T-helper 22 cell (primary cell): ENCODE data around the gene TRUB1.
"Not testable (repeated sequence)": the region's sequence is repeated elsewhere in the genome, so short reads cannot be mapped to it uniquely, and the experiment has no call there.

Experiments used
- DNase-seq: peaks from one replicate; pipeline ENCODE4 v3.0.0-alpha.2; 2020; ENCODE audit warnings: low read depth

The TRUB1 gene

DNA sequence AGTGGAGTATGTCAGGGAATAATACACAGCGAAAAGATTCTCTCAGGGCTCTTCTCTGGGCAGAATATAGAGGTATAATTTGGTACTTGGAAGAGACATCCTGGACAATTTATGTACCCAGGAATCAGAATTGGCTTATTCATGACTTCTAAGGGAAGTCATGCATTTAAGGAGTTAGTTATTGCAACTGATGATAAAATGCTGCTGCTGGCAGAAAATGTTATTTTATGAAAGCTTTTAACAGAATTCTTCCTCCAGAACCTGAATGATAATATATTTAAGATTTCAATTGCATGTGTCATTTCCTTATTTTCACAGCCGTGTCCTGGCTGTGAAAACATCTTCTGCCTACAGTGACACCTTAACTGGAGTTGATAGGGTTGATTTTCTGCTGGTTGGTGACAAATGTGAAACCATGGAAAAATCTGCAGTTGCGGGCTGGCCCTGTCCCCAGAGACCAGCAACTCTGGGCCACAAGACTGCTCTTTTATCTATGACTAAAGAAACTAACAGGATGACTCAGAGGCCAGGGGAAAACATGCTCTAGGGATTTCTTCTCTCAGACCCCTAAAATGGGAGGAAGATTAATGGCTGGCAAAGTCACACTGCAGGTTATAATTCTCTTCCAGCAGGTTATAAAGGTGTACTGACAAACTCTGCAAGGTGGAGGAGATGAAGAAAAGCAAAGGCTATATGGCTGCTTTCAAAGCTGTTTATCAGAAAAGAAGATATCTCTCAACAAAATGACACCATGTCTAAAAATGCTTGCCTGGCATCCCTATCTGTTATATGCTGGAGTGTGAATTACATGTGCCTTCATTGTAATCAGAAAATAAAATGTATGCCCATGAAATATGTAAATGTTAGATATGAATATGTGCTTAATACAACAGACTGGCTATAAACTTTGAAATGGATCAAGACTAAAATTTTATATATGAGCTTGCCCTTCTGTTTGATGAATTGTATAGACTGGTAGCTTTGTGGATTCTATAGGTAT lies 12.1 kb upstream of the TRUB1 start:
- DNase-seq, result no peak

GRCh38 chr10:114928818-114929217 lies 9.2 kb upstream of the TRUB1 start:
- DNase-seq, result no peak

DNA sequence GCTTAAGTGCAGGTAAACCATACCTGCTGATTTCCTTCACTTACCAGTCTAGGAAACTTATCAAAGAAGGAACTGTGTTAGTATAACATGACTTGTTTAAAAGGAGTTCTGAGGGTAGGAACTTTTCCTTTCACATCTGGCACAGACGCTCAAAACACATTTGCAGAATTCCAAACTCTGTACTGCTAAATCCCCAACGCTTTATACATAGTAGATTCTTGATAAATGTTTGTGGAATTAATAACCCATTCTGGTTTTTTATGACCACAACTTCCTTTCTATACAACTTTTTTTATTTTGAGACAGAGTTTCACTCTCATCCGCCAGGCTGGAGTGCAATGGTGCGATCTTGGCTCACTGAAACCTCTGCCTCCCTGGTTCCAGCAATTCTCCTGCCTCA lies 7.7 kb upstream of the TRUB1 start:
- DNase-seq, result no peak

DNA sequence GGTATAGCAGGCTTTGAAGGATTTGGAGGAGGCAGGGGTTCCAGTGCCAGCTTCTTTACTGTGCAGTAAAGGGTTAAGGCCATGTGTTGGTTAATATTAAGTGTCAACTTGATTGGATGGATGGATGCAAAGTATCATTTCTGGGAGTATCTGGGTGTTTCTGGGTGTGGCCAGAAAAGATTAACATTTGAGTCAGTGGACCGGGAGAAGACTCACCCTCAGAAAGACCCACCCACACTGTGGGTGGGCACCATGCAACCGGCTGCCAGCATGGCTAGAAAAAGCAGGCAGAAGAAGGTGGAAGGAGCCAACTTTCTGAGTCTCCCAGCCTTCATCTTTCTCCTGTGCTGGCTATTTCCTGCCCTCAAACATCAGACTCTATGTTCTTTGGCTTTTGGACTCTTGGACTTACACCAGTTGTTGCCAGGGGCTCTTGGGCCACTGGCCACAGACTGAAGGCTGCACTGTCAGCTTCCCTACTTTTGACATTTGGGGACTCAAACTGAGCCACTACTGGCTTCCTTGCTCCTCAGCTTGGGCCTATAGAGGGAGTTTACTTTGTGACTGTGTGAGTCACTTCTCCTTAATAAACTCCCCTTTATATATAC lies 6.8 kb upstream of the TRUB1 start:
- no peak for DNase-seq

GRCh38 chr10:114932225-114932624 lies 5.8 kb upstream of the TRUB1 start:
- no peak for DNase-seq

GRCh38 chr10:114932945-114933344 lies 5.0 kb upstream of the TRUB1 start:
- no peak for DNase-seq

- DNase-seq, result no peak
These were observed 4.4 kb upstream of the TRUB1 start for GRCh38 chr10:114933588-114933987.

GRCh38 chr10:114933995-114934394 lies 4.0 kb upstream of the TRUB1 start:
- not testable (repeated sequence) for DNase-seq

DNA sequence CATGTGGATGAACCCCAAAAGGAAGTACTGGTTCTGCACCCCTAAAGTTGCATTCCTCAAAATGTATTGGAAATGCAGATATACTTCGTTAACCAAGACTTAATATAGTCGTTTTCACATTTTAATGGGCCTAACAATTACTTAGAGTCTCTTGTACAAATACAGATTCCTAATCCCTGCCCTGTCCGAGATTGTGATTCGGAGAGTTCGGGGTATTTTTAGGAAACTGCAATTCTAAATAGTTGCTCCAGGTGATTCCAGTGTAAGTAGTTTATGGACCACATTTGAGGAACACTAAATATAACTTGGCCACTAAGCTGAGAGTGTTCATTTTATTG lies 830 bp downstream of the TRUB1 start:
- no peak for DNase-seq

DNA sequence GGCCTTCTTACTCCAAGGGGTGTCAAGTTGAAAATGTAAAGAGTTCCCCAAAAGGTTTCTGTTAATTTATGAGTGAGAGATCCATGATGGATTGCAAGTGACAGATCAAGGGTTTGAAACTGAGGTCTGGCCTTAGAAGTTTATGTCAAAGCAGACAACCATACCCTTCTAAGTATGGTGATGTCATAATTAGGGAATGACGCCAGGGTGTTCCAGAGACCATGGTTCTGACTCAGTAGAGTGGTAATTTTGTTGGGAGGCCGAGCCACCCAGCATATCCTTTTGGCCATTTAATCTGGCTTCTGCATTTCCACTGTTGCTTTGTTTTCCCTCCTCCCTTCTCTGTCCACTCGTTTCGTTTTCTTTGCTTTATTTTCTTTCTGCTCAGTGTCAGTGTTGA lies 2.7 kb downstream of the TRUB1 start:
- no peak for DNase-seq

GRCh38 chr10:114943000-114943399 lies 5.0 kb downstream of the TRUB1 start:
- no peak for DNase-seq

- DNase-seq, result no peak
These were observed 15.1 kb downstream of the TRUB1 start for GRCh38 chr10:114953047-114953446.

- DNase-seq, result no peak
These were observed 18.0 kb downstream of the TRUB1 start for GRCh38 chr10:114955984-114956383.

DNA sequence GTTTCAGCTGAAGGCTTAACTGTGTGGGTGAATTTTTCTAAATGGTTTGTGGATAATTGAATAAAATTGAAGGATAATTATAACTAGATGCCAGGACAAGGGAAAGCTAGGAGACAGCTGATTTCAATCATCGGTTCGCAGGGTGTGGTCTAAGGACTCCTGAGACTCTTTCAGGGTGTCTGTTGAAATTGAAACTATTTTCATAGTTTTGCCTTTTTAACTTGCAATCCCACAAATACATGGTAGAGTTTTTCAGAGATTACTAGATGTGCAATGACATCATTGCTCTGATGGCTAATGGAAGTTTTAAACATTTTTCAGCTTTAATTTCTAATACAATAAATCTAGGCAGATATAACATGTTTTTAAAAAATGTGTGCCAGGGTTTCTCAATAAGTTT lies 18.5 kb downstream of the TRUB1 start:
- DNase-seq, result no peak

GRCh38 chr10:114957122-114957521 lies 19.1 kb downstream of the TRUB1 start:
- no peak for DNase-seq

GRCh38 chr10:114957673-114958072 lies 19.7 kb downstream of the TRUB1 start:
- DNase-seq, result no peak

DNA sequence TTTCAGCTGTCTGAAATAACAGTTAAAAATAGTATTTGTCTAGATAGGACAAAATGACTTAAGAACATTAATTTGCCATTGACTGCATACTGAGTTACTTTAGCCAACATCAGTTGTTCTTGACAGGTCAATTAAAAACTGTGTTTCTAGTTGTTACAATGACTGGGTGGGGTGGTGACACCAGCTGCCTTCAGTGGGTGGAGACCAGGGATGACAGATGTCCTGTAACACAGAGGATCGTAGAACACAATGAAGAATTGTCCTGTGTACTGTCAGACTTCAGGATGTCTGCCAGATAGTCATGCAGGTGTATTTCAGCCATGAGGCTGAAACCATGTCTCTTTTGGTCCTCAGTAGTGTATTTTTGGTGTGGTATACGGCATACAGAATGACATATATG lies 24.4 kb downstream of the TRUB1 start:
- no peak for DNase-seq

GRCh38 chr10:114963908-114964307 lies 25.9 kb downstream of the TRUB1 start:
- no peak for DNase-seq

DNA sequence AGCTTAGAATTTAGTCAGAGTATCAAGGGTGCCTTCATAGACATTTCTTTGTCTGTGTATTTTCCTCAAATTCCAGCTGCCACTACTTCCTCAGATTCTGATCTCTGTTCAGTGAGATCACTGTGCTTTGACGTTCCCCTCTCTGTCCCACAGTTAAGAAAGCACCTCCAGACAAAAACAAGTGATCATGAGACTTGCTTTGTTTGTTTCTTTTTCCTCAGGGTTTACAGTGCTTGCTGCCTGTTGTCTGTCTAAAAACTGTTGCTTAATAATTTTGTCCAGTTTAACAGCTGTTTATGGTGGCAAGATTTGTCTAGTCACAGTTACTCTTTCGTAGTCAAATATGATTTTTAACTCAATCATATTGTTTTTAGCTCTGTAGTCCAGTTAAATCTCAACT lies 29.1 kb downstream of the TRUB1 start:
- DNase-seq, result no peak

DNA sequence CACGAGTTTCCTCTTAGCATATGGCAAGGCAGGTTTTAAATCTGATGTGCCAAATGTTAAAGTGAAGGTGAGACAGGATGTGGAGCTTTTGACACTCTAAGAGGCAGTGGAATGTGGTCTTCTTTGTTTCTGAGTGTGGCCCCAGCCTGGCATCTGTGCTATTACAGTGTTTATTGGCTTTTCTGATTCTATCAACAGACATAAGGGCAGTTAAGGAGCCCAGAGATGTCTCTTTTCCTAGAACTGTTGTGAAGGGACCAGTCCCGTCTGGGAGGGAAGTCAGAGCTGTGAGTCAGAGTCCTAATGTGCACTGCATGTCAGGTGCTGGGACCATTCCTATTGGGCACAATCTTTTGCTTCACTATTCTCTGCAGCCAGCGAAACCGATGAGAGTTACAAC lies 32.5 kb downstream of the TRUB1 start:
- DNase-seq, result no peak

- DNase-seq, result no peak
These were observed 35.3 kb downstream of the TRUB1 start for GRCh38 chr10:114973306-114973705.

GRCh38 chr10:114973997-114974396 lies 36.0 kb downstream of the TRUB1 start:
- no peak for DNase-seq

GRCh38 chr10:114974625-114975024 lies 36.6 kb downstream of the TRUB1 start:
- DNase-seq, result no peak

DNA sequence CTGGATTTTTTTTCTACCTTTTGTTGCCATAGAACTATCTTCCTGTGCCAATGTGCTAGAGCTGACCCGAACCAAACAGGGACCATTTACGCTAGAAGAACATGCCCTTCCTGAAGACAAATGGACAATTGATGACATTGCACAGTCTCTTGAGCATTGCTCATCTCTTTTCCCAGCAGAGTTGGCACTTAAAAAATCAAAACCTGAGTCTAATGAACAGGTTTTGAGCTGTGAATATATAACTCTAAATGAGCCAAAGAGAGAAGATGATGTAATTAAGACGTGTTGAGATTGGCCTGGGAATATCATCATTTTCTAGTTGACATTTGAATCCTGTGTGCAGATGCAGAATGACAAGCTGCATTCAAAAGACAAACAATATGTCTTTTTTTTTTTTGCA lies 37.1 kb downstream of the TRUB1 start:
- DNase-seq, result no peak
